Measurements from ENCODE around the gene SWT1.
"Not testable (repeated sequence)": the region's sequence is repeated elsewhere in the genome, so short reads cannot be mapped to it uniquely, and the experiment has no call there.

SWT1 gene

GRCh38 chr1:185170291-185170848 lies 13.4 kb downstream of the SWT1 start:
- DNase-seq: peak; percentile 6 to 63

GRCh38 chr1:185193756-185194155 lies 36.8 kb downstream of the SWT1 start:
- DNase-seq: no peak

DNA sequence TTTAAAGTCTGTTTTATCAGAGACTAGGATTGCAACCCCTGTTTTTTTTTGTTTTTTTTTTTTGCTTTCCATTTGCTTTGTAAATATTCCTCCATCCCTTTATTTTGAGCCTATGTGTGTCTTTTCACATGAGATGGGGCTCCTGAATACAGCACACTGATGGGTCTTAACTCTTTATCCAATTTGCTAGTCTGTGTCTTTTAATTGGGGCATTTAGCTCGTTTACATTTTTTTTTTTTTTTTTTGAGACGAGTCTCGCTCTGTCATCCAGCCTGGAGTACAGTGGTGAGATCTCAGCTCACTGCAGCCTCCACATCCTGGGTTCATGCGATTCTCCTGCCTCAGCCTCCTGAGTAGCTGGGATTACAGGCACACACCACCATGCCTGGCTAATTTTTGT lies 41.7 kb downstream of the SWT1 start:
- not testable (repeated sequence) for DNase-seq

GRCh38 chr1:185200889-185201288 lies 43.9 kb downstream of the SWT1 start:
- no peak for DNase-seq

- no peak for DNase-seq
Measured at GRCh38 chr1:185207170-185207569, 50.2 kb downstream of the SWT1 start.

DNA sequence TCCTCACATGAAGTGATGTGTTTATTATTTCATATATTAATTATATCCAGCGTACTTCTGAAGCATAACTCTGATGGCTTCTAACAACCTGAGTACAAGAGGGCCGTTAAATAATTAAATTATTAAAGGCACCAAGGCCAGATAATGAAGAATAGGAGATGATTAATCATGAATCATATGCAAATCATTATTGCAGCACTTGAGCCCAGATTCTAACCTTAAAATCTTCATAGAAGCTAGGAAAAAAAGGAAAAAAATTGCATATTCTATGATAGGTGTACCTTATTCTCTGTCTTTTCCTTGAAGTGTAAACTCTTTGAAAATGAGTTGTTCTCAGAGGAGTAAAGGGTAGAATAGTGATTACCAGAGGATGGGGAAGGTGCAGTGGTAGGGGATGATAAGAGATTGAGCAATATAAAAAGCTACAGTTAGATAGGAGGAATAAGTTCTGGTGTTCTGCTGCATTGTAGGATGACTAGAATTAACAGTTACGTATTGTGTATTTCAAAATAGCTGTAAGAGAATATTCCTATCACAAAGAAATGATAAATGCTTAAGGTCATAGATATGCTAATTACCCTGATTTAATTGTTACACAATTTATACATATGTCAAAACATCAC lies 51.1 kb downstream of the SWT1 start:
- DNase-seq: no peak

DNA sequence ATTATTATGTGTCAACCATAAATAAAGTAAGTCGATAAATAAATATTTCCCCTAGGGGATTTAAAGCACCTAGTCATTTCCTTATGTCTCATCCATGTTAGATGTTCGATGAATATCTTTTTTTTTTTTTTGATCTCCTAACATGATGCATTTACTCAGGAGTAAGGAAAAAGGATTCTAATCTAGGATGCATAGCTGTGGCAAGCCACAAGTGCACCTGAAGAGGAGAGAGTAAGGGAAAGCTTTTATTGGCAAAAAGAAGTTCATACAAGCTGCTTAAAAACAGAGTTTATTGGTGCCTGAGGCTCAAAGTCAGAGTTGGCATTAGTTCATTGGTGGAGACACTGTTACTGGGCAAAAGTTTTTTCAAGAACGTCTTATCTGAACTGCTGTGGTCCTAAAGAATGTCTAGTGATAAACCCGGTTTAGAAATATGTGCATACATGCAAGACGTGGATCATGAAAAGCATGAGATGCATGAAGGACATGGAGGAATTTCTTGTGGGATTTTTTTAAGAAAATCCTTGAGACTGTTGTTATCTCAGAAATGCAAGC lies 51.7 kb downstream of the SWT1 start:
- no peak for DNase-seq

DNA sequence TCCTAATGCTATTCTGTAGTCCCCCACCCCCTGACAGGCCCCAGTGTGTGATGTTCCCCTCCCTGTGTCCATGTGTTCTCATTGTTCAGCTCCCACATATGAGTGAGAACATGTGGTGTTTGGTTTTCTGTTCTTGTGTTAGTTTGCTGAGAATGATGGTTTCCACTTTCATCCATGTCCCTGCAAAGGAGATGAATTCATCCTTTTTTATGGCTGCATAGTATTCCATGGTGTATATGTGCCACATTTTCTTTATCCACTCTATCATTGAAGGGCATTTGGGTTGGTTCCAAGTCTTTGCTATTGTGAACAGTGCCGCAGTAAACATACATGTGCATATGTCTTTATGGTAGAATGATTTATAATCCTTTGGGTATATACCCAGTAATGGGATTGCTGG lies 52.4 kb downstream of the SWT1 start:
- DNase-seq: not testable (repeated sequence)

DNA sequence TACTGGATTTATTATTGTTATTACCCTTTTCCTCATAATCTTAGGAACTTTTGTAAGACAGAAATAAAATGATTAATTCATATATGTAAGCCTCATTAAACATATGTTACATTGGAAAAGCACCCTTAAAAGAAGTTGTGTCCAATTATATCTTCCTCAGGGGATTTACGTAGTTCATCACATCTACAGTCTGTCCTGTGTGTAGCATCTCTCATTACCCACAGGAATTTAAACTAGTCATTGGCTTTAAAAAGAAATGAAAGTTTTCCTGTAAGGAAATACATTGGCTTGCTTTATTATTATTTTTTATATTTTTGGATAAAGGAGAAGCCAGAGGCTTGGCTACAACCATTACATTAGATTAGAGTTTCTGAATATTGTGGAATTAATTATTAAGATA lies 56.1 kb downstream of the SWT1 start:
- no peak for DNase-seq

DNA sequence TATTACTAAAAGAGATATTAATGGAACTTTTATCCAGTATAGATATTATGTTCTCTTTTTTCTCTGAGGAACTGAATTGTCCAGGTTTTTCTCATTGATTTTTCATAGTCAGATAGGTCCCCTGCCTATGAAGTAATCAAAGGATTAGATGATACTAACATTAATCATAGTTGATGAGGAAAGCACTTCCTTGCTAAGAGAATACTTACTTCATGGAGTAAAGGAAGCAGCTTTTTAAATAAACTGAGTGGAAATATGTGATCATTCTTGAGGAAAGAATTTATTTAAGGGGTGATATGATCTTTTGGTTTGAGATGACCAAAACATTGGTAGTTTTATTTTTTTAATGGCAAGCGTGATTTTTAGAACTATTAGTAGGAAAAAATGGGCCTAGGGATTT lies 58.9 kb downstream of the SWT1 start:
- DNase-seq: no peak

DNA sequence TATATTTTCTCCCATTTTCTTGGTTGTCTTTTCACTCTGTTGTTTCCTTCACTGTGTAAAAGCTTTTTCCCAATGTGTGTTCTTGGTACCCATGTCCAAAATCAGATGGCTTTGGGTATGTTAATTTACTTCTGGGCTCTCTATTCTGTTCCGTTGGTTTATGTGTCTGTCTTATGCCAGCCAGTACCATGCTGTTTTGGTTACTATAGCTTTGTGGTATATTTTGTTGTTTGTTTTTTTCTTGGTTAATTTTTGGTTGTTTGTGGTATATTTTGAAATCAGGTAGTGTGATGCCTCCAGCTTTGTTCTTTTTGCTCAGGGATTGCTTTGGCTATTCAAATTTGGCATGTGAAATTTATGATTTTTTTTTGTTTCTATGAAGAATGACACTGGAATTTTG lies 67.2 kb downstream of the SWT1 start:
- DNase-seq: no peak

- DNase-seq: no peak
Measured at GRCh38 chr1:185227161-185227560, 70.2 kb downstream of the SWT1 start.

GRCh38 chr1:185228979-185229378 lies 72.0 kb downstream of the SWT1 start:
- DNase-seq: no peak

DNA sequence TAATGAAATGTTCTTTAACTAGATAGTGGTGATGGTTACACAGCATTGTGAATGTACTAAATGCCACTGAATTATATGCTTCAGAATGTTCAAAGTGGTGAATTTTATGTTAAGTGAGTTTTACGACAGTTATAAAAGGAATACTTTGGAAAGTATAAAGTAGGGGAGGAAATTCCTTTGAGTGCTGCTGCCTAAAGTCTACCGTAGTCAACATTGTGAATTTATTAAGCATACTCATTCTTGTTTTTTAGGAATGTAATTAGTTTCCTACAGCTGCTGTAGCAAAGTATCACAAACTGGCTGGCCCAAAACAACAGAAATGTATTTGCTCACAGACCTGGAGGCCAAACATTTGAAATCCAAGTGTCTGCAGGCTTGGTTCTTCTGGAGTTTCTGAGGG lies 73.0 kb downstream of the SWT1 start:
- no peak for DNase-seq

DNA sequence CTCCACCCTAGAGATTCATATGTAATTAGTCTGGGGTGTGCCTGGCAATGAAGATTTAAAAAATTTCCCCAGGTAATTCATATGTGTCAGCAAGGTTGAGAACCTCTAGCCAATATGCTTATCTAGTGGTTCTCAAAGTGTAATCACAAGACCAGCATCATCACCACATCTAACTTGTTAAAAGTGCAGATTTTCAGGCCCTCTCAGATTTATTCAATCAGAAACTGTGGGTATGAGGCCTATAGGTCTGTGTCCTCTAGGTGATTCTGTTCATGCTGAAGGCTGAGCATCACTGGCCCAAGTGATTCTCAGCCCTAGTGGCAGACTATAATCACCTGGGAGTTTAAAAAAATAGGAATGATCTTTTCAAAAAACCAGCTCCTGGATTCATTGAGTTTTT lies 75.9 kb downstream of the SWT1 start:
- no peak for DNase-seq

GRCh38 chr1:185234183-185234582 lies 77.2 kb downstream of the SWT1 start:
- not testable (repeated sequence) for DNase-seq

GRCh38 chr1:185237176-185237575 lies 80.2 kb downstream of the SWT1 start:
- DNase-seq: not testable (repeated sequence)

- DNase-seq: no peak
Measured at GRCh38 chr1:185237661-185238060, 80.7 kb downstream of the SWT1 start.

DNA sequence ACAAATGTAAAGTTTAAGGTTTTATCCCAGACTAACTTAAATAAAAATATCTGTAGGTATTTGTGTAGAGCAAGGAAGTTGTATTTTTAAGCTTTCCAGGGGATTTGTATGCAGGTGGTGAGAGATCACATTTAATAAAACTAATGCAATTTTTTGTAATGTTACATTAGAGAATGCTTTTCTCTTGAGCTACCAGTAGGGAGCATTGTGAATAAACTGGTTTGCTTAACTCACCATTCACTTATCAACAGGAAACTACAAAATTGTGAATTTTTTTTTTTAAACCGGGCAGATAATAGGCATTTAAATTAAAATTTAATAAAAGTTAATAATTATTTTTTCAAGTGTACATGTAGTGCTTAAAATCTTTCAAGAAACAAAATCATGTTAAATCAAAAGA lies 81.5 kb downstream of the SWT1 start:
- no peak for DNase-seq

- no peak for DNase-seq
Measured at GRCh38 chr1:185239861-185240260, 82.9 kb downstream of the SWT1 start.

GRCh38 chr1:185241127-185241526 lies 84.2 kb downstream of the SWT1 start:
- no peak for DNase-seq

DNA sequence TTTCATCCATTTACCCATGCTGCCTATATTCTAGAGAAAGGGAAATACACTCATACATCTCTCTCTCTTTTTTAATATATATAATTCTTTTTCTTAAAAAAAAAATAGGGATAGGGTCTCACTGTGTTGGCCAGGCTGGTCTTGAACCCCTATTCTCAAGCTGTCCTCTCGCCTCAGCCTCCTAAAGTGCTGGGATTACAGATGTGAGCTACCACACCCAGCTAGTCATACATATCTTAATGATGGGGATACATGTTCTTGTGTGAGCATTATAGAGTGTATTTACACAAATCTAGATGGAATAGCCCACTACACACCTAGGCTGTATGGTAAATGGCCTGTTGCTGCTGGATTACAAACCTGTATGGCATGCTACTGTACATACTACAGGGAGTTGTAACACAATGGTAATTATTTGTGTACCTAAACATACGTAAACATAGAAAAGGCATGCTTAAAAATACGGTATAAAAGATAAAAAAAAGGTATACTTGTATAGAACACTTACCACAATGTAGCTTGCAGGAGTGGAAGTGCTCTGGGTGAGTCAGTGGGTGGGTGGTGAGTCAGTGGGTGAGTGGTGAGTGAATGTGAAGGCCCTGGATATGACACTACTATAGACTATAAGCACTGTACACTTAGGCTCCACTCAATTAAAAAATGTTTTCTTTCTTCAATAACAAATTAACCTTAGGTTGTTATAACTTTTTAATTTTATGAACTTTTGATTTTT lies 87.2 kb downstream of the SWT1 start:
- DNase-seq: no peak

- no peak for DNase-seq
Measured at GRCh38 chr1:185245466-185245865, 88.5 kb downstream of the SWT1 start.

DNA sequence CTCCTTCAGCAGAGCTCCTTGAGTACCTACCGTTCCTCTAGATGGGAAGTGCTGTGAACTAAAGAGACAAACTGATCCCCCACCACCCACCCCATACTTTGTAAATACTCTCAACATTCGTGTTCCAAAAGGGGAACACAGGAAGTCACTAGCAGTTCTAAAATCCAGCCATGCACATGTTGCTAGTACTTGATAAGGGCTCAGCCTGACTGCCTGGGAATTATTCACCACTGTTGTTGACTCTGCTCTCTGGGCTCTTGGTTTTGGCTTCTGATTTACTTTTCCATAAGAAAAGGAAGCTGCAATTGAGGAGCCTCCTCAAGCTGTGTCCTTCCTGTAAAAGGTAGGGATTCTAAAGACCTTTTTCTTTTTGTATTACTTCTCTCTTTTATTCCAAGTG lies 92.6 kb downstream of the SWT1 start:
- no peak for DNase-seq

All from bone marrow (tissue), 2 donors.